Measurements from ENCODE around the gene SLC16A3.
A peak's percentile ranks its signal among the peaks of the same experiment; 100 is the strongest.

The SLC16A3 gene

GRCh38 chr17:82274134-82275020 lies 45.5 kb downstream of the SLC16A3 start:
- no peak for DNase-seq (ENCODE audit: low read depth)
- peak overlapping the region; percentile 85 for H3K4me3 ChIP-seq (replicated peaks; ENCODE audit: low read depth, low read length)
- TF ChIP-seq CTCF (IDR thresholded peaks at IDR 0.05; ENCODE audit: low read length, missing control alignments) = no peak

GRCh38 chr17:82275326-82275725 lies 46.5 kb downstream of the SLC16A3 start:
- DNase-seq (ENCODE audit: low read depth) = no peak
- no peak overlapping the region for H3K4me3 ChIP-seq (replicated peaks; ENCODE audit: low read depth, low read length)
- TF ChIP-seq CTCF (IDR thresholded peaks at IDR 0.05; ENCODE audit: low read length, missing control alignments) = no peak

GRCh38 chr17:82276938-82277337 lies 48.1 kb downstream of the SLC16A3 start:
- TF ChIP-seq CTCF (IDR thresholded peaks at IDR 0.05; ENCODE audit: low read length, missing control alignments) = no peak
- H3K4me3 ChIP-seq (replicated peaks; ENCODE audit: low read depth, low read length) = no peak overlapping the region
- no peak for DNase-seq (ENCODE audit: low read depth)

GRCh38 chr17:82277851-82278250 lies 49.0 kb downstream of the SLC16A3 start:
- TF ChIP-seq CTCF (IDR thresholded peaks at IDR 0.05; ENCODE audit: low read length, missing control alignments) = no peak
- DNase-seq (ENCODE audit: low read depth) = no peak
- no peak overlapping the region for H3K4me3 ChIP-seq (replicated peaks; ENCODE audit: low read depth, low read length)

GRCh38 chr17:82278308-82278707 lies 49.5 kb downstream of the SLC16A3 start:
- DNase-seq (ENCODE audit: low read depth) = no peak
- no peak for TF ChIP-seq CTCF (IDR thresholded peaks at IDR 0.05; ENCODE audit: low read length, missing control alignments)
- H3K4me3 ChIP-seq (replicated peaks; ENCODE audit: low read depth, low read length) = no peak overlapping the region

- TF ChIP-seq CTCF (IDR thresholded peaks at IDR 0.05; ENCODE audit: low read length, missing control alignments) = no peak
Observed at GRCh38 chr17:82278786-82279391, 50.0 kb downstream of the SLC16A3 start.

More at GRCh38 chr17:82278786-82279391, 50.0 kb downstream of the SLC16A3 start:
- H3K4me3 ChIP-seq (replicated peaks; ENCODE audit: low read depth, low read length) = no peak overlapping the region
- no peak for DNase-seq (ENCODE audit: low read depth)

Measured in fibroblast of pulmonary artery (primary cell).